HG03520 (cell line): ENCODE data around the gene HABP4.

Experiments
- ATAC-seq: cut with Tn5 transposase; IDR thresholded peaks from one replicate; pipeline ENCODE4 v1.9.1; 2021; ENCODE audit warnings: mild to moderate bottlenecking, moderate library complexity; ENCODE audit not compliant: unreplicated experiment

HABP4 gene

GRCh38 chr9:96514108-96514799, 64.3 kb downstream of the HABP4 start:
- ATAC-seq, result no peak

- no peak for ATAC-seq
Measured at GRCh38 chr9:96514800-96515158, 64.8 kb downstream of the HABP4 start.

- no peak for ATAC-seq
Measured at GRCh38 chr9:96515621-96516470, 65.9 kb downstream of the HABP4 start.

- no peak for ATAC-seq
Measured at GRCh38 chr9:96519095-96519494, 69.1 kb downstream of the HABP4 start.

GRCh38 chr9:96519787-96520186, 69.8 kb downstream of the HABP4 start:
- no peak for ATAC-seq

GRCh38 chr9:96522366-96522765, 72.4 kb downstream of the HABP4 start:
- ATAC-seq, result no peak

GRCh38 chr9:96523374-96523773, 73.4 kb downstream of the HABP4 start:
- ATAC-seq, result no peak

GRCh38 chr9:96524045-96524444, 74.1 kb downstream of the HABP4 start:
- no peak for ATAC-seq

GRCh38 chr9:96524764-96525163, 74.8 kb downstream of the HABP4 start:
- ATAC-seq, result no peak

- ATAC-seq, result no peak
Measured at GRCh38 chr9:96532173-96532572, 82.2 kb downstream of the HABP4 start.

GRCh38 chr9:96540106-96540505, 90.1 kb downstream of the HABP4 start:
- no peak for ATAC-seq
